ENCODE results near the gene RBMS1. TPM values are rescaled to one million over a fixed set of nuclear protein-coding genes. Genes with fewer than 3 reads are reported as not detected.

The RBMS1 gene
- total RNA-seq, 1 experiment from 2014 or later = 77.5 TPM

DNA sequence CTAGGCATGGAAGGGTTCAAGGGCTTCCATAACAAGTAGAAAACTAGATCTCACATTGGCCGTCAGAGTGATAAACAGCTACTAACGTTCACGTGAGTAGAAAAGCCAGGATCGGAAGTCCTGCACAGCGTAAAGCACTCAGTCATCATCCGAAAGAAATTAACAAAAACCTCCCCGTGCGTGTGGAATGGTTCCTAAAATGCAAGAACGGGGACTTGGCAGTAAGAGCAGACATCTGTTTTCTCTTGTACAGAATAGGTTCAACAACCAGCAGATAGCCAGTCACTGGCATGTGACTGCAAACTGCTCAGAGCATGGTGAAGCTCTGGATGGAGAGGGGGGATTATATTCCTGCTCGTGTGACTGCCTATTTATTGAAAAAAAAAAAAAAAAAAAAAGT is 186.6 kb downstream of the RBMS1 start:
- Histone ChIP-seq H3K9me3 (ENCODE audit: control insufficient read depth, low read depth, low read length) (no peaks in the 10 kb centered on the region), H3K79me2 (ENCODE audit: insufficient read depth, low read length) (no peaks in the 10 kb centered on the region), H3K4me2 (ENCODE audit: insufficient read depth, insufficient read length, low read length) (no peak overlapping the region), H3K14ac (ENCODE audit: insufficient read depth, low read length) (no peak overlapping the region), H2BK5ac (ENCODE audit: insufficient read length, low read length) (no peak overlapping the region), H2BK15ac (ENCODE audit: low read depth, low read length) (no peak overlapping the region), H2BK12ac (ENCODE audit: insufficient read length, low read depth, low read length) (no peak overlapping the region), H4K20me1 (ENCODE audit: control insufficient read depth, insufficient read depth, insufficient read length) (no peaks in the 10 kb centered on the region), H4K5ac (ENCODE audit: insufficient read length, low read depth, low read length) (no peak overlapping the region), H2AFZ (ENCODE audit: low read length) (no peak overlapping the region), H3K27me3 (ENCODE audit: insufficient read depth, low read length) (no peaks in the 10 kb centered on the region), H3K23ac (ENCODE audit: insufficient read length, low read depth, low read length) (no peak overlapping the region), H3K79me1 (ENCODE audit: insufficient read depth, low read depth, low read length, poor library complexity, severe bottlenecking) (no peaks in the 10 kb centered on the region), H3K27ac (ENCODE audit: insufficient read length, low read depth, low read length) (no peak overlapping the region), H2AK5ac (ENCODE audit: insufficient read length, low read length) (no peak overlapping the region), H4K91ac (ENCODE audit: insufficient read length, low read depth, low read length) (no peak overlapping the region), H3K18ac (ENCODE audit: insufficient read length, low read depth, low read length) (no peak overlapping the region), H2BK120ac (ENCODE audit: low read depth, low read length, poor library complexity, severe bottlenecking) (no peak overlapping the region), H3K4me1 (ENCODE audit: insufficient read depth, low read length) (no peaks in the 10 kb centered on the region; the same call in 1 of the 2 replicates), H4K8ac (replicated peaks; ENCODE audit: insufficient read length, low read depth, low read length) (no peak overlapping the region), H3K4ac (ENCODE audit: low read depth, low read length) (no peak overlapping the region), H2BK20ac (ENCODE audit: low read depth, low read length, poor library complexity, severe bottlenecking) (no peak overlapping the region), H3T11ph (ENCODE audit: low read length) (no peak overlapping the region), H3K56ac (ENCODE audit: insufficient read length, low read depth, low read length) (no peak overlapping the region), H3K23me2 (ENCODE audit: insufficient read length, low read depth, low read length, poor library complexity, severe bottlenecking) (no peaks in the 10 kb centered on the region), H3K9ac (ENCODE audit: extremely low read depth, insufficient read length, low read length) (no peak overlapping the region)
- H3K4me3 Mint-ChIP-seq = no peak overlapping the region
- H3K4me1 Mint-ChIP-seq = peaks cover 14% of the 10 kb centered on the region in 2 experiments
- peaks cover 0 to 26% (median 20%) of the 10 kb centered on the region in 3 experiments; a peak in 5 of 7 replicates for H3K36me3 Mint-ChIP-seq (ENCODE audit: insufficient read depth in 1 of 3, low read depth in 3 of 3)
- TF ChIP-seq CTCF (conservative IDR thresholded peaks at IDR 0.05) = no peak
- H3K9me3 Mint-ChIP-seq = no peaks in the 10 kb centered on the region
- no peak for DNase-seq
- no peak overlapping the region for H3K27ac Mint-ChIP-seq
- no peaks in the 10 kb centered on the region for H3K27me3 Mint-ChIP-seq (ENCODE audit: low read depth)
- no CpG with 5 or more reads among the region's 10 CpGs for WGBS (ENCODE audit: extremely low coverage, insufficient read length, low lambda C conversion rate)

Data from H9 (cell line).